GM12878 (cell line): ENCODE data around the gene ATP5F1B. TPM values are rescaled to one million over a fixed set of nuclear protein-coding genes. Genes with fewer than 3 reads are reported as not detected.

ENCODE experiments used
- ATF2 ChIP-seq: IDR thresholded peaks from 2 replicates; pipeline ENCODE4 v1.6.1; 2012; ENCODE audit warnings: low read length, inconsistent platforms
- BACH1 ChIP-seq: fragments of 450-650 bp; IDR thresholded peaks from 2 replicates; pipeline ENCODE4 v1.6.1; 2017; ENCODE audit warnings: mild to moderate bottlenecking, borderline replicate concordance
- BCL3 ChIP-seq: IDR thresholded peaks from 2 replicates; pipeline ENCODE4 v1.6.1; 2011; ENCODE audit warnings: borderline replicate concordance, low read depth, mild to moderate bottlenecking, moderate library complexity, low read length; ENCODE audit not compliant: insufficient read depth, poor library complexity, severe bottlenecking
- BCLAF1 ChIP-seq: fragments of 450-650 bp; IDR thresholded peaks from 2 replicates; pipeline ENCODE4 v1.6.1; 2017; ENCODE audit warnings: antibody characterized with exemption, mild to moderate bottlenecking, moderate library complexity
- BRCA1 ChIP-seq: IDR thresholded peaks from 2 replicates; pipeline ENCODE4 v1.6.1; 2011; ENCODE audit warnings: low read depth, low read length, improper control_type of control experiment
- CHD4 ChIP-seq: fragments of 200-600 bp; sonication (generic); IDR thresholded peaks from 2 replicates; pipeline ENCODE4 v1.6.1; 2016; ENCODE audit warnings: mild to moderate bottlenecking
- EP300 ChIP-seq, 2 experiments: fragments of 150-350 bp in 1 of 2; IDR thresholded peaks; 2 replicates each; pipeline ENCODE4 v1.6.1; 2011 to 2012; ENCODE audit warnings: low read depth in 2 of 2, low read length in 2 of 2, borderline replicate concordance in 1 of 2, improper control_type of control experiment in 1 of 2, inconsistent platforms in 1 of 2; ENCODE audit not compliant: control insufficient read depth in 1 of 2
- ESRRA ChIP-seq: IDR thresholded peaks from 2 replicates; pipeline ENCODE4 v1.6.1; 2012; ENCODE audit warnings: mild to moderate bottlenecking, low read length, improper control_type of control experiment
- FOXK2 ChIP-seq: fragments of 450-650 bp; IDR thresholded peaks from 2 replicates; pipeline ENCODE4 v1.6.1; 2017; ENCODE audit warnings: mild to moderate bottlenecking, moderate library complexity
- IRF4 ChIP-seq: IDR thresholded peaks from 2 replicates; pipeline ENCODE4 v1.6.1; 2011; ENCODE audit warnings: low read depth, low read length
- KLF5 ChIP-seq: fragments of 450-650 bp; IDR thresholded peaks from 2 replicates; pipeline ENCODE4 v1.6.1; 2014; ENCODE audit warnings: mild to moderate bottlenecking; ENCODE audit not compliant: partially characterized antibody
- MLLT1 ChIP-seq: fragments of 450-650 bp; IDR thresholded peaks from 2 replicates; pipeline ENCODE4 v1.6.1; 2016; ENCODE audit warnings: mild to moderate bottlenecking
- PAX8 ChIP-seq: fragments of 450-650 bp; IDR thresholded peaks from 2 replicates; pipeline ENCODE4 v1.6.1; 2017; ENCODE audit warnings: mild to moderate bottlenecking, moderate library complexity
- SP1 ChIP-seq: IDR thresholded peaks from one replicate; pipeline ENCODE4 v1.6.1; 2011; ENCODE audit warnings: low read depth, low read length
- TCF3 ChIP-seq: IDR thresholded peaks from 2 replicates; pipeline ENCODE4 v1.6.1; 2012; ENCODE audit warnings: low read depth, mild to moderate bottlenecking, low read length, borderline replicate concordance; ENCODE audit not compliant: insufficient read depth
- YY1 ChIP-seq: IDR thresholded peaks from 2 replicates; pipeline ENCODE4 v1.6.1; 2011; ENCODE audit warnings: low read depth, mild to moderate bottlenecking, low read length
- ZBTB4 ChIP-seq: fragments of 450-650 bp; formaldehyde crosslinking; IDR thresholded peaks from 2 replicates; pipeline ENCODE4 v1.4.0; 2022; ENCODE audit warnings: mild to moderate bottlenecking, moderate library complexity
- ZNF384 ChIP-seq: IDR thresholded peaks from 2 replicates; pipeline ENCODE4 v1.6.1; 2012; ENCODE audit warnings: low read depth, mild to moderate bottlenecking, low read length, improper control_type of control experiment, borderline replicate concordance
- polyA plus RNA-seq, 11 experiments: library from polyadenylated mRNA; depleted of rRNA in 4 of 11; unstranded in 6 of 11; stranded (reverse) in 5 of 11; fragments of >200 nt; fragmentation: Nextera tagmentation in 4 of 11; fragmentation: Illumina TruSeq in 1 of 11; extraction: Ambion mirVana in 4 of 11; extraction: Trizol in 1 of 11; gene quantifications; 1 replicate in 1 of 11; 2 replicates in 10 of 11; pipeline versions ENCODE4 v1.2.1 to v1.2.3, GENCODE V29; 2011 to 2016; ENCODE audit warnings: inconsistent platforms in 2 of 11, missing spikeins in 2 of 11, low read depth in 1 of 11
- total RNA-seq, 4 experiments: library from RNA; depleted of rRNA in 3 of 4; stranded (reverse); fragments of >200 nt in 3 of 4; fragmentation: Illumina TruSeq in 1 of 4; extraction: Trizol in 1 of 4; gene quantifications; 2 replicates each; pipeline versions ENCODE4 v1.2.1 to v1.2.3, GENCODE V29; 2013 to 2021

The ATP5F1B gene
- total and polyA plus RNA-seq, 10 of the 15 experiments (the other 5 are each of a cell fraction or from before 2014, with no cell fraction given): 671 to 1,908 (median 1,031) TPM

GRCh38 chr12:56634837-56635791 lies 10.7 kb downstream of the ATP5F1B start (continued):
- TF ChIP-seq ATF2 (no peak), ZNF384 (no peak), ESRRA (no peak), MLLT1 (peak; percentile 19; the same call in 1 of the 2 replicates), IRF4 (no peak), YY1 (no peak), ZBTB4 (CRISPR knock-in tag) (no peak), BCL3 (no peak), BACH1 (no peak), EP300 (IDR thresholded peaks at IDR 0.05; ENCODE audit: borderline replicate concordance in 1 of 2, control insufficient read depth in 1 of 2, low read depth in 2 of 2, low read length in 2 of 2) (0 out of 4 replicates have a peak, but pooled peaks of 1 of the 2 experiments have one; percentile 11), CHD4 (no peak), BRCA1 (no peak), TCF3 (peak; percentile 85), BCLAF1 (no peak), FOXK2 (no peak), KLF5 (no peak), PAX8 (no peak), SP1 (peak; percentile 37)
